Ishikawa (cell line): ENCODE data around the gene KLHL6.

Source experiments
- CEBPB ChIP-seq: IDR thresholded peaks from 2 replicates; pipeline ENCODE4 v1.6.1; 2012
- CREB1 ChIP-seq: IDR thresholded peaks from 2 replicates; pipeline ENCODE4 v1.6.1; 2012; ENCODE audit warnings: low read depth
- EGR1 ChIP-seq: IDR thresholded peaks from 2 replicates; pipeline ENCODE4 v1.6.1; 2012
- EP300 ChIP-seq: IDR thresholded peaks from 2 replicates; pipeline ENCODE4 v1.6.1; 2012; ENCODE audit warnings: borderline replicate concordance
- FOXM1 ChIP-seq: IDR thresholded peaks from 2 replicates; pipeline ENCODE4 v1.6.1; 2012; ENCODE audit warnings: low read depth, borderline replicate concordance
- NFIC ChIP-seq: IDR thresholded peaks from 2 replicates; pipeline ENCODE4 v1.6.1; 2012
- RAD21 ChIP-seq: IDR thresholded peaks from 2 replicates; pipeline ENCODE4 v1.6.1; 2012; ENCODE audit warnings: low read depth
- TAF1 ChIP-seq: IDR thresholded peaks from 2 replicates; pipeline ENCODE4 v1.6.1; 2012; ENCODE audit warnings: low read depth, mild to moderate bottlenecking
- TCF12 ChIP-seq: IDR thresholded peaks from 2 replicates; pipeline ENCODE4 v1.6.1; 2012; ENCODE audit warnings: low read depth
- TEAD4 ChIP-seq: IDR thresholded peaks from 2 replicates; pipeline ENCODE4 v1.6.1; 2012
- YY1 ChIP-seq: IDR thresholded peaks from 2 replicates; pipeline ENCODE4 v1.6.1; 2012; ENCODE audit warnings: low read depth
- ZBTB7A ChIP-seq: IDR thresholded peaks from 2 replicates; pipeline ENCODE4 v1.6.1; 2012; ENCODE audit warnings: low read depth
- TF ChIP-seq, protein P1 (sequence below): IDR thresholded peaks from 2 replicates; pipeline ENCODE4 v1.6.1; 2012
- TF ChIP-seq, protein P2 (sequence below): IDR thresholded peaks from 2 replicates; pipeline ENCODE4 v1.6.1; 2012
- TF ChIP-seq, protein P3 (sequence below): IDR thresholded peaks from 2 replicates; pipeline ENCODE4 v1.6.1; 2012; ENCODE audit warnings: low read depth, mild to moderate bottlenecking

KLHL6 gene

DNA sequence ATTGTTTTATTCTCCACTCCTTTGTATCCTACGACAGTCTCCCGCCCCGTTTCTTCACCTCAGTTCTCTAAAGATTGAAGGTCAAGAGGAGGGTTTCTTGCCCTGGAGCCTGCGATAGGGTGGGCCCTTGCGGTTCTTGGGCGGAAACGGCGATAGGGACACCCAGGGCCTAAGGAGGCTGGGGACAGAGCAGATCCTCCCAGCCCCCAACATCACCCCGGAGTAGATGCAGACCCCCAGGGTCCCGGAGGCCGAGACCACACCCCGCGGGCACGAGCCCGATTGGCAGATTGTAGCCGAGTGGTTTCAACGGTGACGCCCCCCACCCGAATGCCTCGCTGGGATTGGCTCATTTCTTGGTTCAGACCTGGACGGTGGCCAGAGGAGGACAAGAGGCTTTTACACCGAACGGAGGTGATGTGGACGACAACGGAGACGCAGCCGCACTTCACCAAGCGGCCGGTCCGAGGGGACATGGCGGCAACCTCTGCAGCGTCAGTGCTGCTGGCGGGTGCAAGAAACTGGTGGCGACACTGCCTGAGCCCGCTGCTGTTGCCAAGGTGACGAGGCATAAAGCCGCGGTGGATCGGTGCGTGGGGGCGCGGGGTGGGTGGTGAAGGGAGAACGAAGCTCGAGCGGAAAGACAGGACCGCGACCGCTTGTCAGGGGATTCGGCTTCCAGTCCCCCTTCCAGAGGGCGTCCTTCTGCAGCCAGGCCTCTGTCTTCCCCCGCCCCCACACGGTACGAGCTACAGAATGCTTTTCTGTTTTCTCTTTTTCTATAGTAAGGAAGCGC, 108.1 kb downstream of the KLHL6 start:
- peak; percentile 3; the same call in 1 of the 2 replicates for TF ChIP-seq RAD21
- TF ChIP-seq YY1, result peak; percentile 91
- TF ChIP-seq, protein P1, sequence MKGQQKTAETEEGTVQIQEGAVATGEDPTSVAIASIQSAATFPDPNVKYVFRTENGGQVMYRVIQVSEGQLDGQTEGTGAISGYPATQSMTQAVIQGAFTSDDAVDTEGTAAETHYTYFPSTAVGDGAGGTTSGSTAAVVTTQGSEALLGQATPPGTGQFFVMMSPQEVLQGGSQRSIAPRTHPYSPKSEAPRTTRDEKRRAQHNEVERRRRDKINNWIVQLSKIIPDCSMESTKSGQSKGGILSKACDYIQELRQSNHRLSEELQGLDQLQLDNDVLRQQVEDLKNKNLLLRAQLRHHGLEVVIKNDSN, result no peak; the same call in 1 of the 2 replicates
- TF ChIP-seq EGR1, result peak; percentile 54
- TF ChIP-seq, protein P2, sequence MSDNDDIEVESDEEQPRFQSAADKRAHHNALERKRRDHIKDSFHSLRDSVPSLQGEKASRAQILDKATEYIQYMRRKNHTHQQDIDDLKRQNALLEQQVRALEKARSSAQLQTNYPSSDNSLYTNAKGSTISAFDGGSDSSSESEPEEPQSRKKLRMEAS, result peak; percentile 66
- no peak; the same call in 1 of the 2 replicates for TF ChIP-seq CREB1
- TF ChIP-seq TCF12, result no peak; the same call in 1 of the 2 replicates
- peak; percentile 85 for TF ChIP-seq TAF1
- TF ChIP-seq FOXM1, result no peak
- TF ChIP-seq TEAD4, result 0 out of 2 replicates have a peak, but pooled peaks have one; percentile 4
- peak; percentile 100 for TF ChIP-seq ZBTB7A
- peak; percentile 78 for TF ChIP-seq NFIC
- TF ChIP-seq EP300, result no peak
- no peak for TF ChIP-seq CEBPB
- TF ChIP-seq, protein P3, sequence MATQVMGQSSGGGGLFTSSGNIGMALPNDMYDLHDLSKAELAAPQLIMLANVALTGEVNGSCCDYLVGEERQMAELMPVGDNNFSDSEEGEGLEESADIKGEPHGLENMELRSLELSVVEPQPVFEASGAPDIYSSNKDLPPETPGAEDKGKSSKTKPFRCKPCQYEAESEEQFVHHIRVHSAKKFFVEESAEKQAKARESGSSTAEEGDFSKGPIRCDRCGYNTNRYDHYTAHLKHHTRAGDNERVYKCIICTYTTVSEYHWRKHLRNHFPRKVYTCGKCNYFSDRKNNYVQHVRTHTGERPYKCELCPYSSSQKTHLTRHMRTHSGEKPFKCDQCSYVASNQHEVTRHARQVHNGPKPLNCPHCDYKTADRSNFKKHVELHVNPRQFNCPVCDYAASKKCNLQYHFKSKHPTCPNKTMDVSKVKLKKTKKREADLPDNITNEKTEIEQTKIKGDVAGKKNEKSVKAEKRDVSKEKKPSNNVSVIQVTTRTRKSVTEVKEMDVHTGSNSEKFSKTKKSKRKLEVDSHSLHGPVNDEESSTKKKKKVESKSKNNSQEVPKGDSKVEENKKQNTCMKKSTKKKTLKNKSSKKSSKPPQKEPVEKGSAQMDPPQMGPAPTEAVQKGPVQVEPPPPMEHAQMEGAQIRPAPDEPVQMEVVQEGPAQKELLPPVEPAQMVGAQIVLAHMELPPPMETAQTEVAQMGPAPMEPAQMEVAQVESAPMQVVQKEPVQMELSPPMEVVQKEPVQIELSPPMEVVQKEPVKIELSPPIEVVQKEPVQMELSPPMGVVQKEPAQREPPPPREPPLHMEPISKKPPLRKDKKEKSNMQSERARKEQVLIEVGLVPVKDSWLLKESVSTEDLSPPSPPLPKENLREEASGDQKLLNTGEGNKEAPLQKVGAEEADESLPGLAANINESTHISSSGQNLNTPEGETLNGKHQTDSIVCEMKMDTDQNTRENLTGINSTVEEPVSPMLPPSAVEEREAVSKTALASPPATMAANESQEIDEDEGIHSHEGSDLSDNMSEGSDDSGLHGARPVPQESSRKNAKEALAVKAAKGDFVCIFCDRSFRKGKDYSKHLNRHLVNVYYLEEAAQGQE, result no peak

DNA sequence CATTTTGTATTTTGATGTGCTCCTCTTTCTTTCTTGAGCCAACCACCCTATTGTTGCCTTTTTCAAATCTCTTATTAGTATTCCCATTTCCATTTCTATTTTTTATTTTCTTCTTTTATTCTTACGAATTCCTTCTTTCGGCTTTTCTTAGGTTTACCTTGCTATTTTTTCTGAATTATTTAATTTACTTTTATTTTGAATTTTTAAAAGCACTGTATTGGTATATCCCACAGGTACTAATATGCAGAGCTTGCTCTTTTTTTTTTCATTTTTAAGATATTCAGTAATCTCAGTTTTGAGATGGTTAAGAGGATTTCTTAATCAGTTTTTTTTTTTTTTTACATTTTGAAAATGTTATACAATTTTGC, 108.7 kb downstream of the KLHL6 start:
- TF ChIP-seq, protein P3, result no peak
- no peak for TF ChIP-seq NFIC
- no peak for TF ChIP-seq CREB1
- no peak for TF ChIP-seq TCF12
- no peak for TF ChIP-seq YY1
- TF ChIP-seq EGR1, result no peak
- no peak for TF ChIP-seq TEAD4
- TF ChIP-seq, protein P1, result no peak
- TF ChIP-seq ZBTB7A, result no peak
- no peak for TF ChIP-seq TAF1
- no peak for TF ChIP-seq RAD21
- TF ChIP-seq EP300, result no peak
- TF ChIP-seq, protein P2, result no peak
- no peak for TF ChIP-seq CEBPB
- TF ChIP-seq FOXM1, result no peak

DNA sequence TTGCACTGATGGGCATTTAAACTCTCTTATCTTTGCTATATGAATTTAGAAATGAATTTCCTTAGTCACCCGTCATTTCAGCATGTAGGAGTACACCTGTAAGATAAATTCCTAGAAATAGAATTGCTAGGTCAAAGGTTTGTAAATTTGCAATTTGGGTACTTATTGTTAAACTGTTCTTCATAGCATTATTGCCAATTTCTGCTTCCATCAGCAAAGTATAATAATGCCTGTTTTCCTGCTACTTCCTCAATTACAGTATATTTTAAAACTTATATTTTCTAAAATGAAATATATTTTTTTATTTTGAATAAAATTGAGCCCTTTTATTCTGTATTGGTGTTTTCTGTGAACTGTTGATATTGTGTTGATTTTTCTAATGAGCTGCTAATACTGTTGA, 110.8 kb downstream of the KLHL6 start:
- TF ChIP-seq TEAD4, result no peak
- no peak for TF ChIP-seq NFIC
- TF ChIP-seq ZBTB7A, result no peak
- no peak for TF ChIP-seq TCF12
- no peak for TF ChIP-seq TAF1
- TF ChIP-seq, protein P2, result no peak
- TF ChIP-seq EP300, result no peak

DNA sequence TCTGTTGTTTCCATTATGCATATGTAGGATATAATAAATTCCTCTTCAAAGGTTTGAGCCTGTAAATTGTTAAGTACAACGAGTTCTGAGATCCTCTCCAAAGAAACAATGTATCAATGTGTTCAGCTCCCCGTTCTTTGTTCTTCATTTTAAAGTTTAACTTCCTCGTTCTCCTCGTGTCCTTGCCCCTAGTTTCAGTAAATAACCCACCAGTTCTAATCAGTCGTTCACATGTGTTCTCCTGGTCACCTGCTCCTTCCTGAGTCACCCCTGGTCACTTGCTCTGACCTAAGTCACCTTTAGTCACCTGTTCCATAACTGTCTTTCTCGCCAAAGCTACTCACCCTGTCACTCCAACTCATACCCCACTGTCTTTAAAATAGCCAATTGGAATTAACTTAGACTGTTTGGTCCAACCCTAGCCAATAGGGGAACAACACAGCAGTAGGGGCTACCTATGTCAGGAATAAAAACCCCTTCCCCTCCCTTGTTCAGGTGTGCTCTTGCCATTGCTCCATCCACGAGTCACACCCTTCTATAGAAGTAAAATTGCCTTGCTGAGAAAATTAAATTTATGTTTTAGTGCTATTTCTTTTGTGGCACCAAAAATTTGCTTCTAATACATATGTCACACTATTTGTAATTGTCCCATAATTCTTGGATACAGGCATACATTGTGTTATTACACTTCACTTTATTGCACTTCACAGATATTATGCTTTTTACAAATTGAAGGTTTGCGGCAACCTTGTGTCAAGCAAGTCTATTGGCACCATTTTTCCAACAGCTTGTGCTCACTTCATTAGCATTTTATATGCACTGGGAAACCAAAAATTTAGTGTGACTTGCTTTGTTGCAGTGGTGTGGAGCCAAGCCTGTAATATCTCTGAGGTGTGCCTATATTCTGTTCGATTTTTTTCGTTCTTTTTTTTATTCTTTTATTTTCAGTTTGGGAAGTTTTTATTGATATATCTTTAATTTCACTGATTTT, 111.8 kb downstream of the KLHL6 start:
- TF ChIP-seq CEBPB, result no peak
- no peak for TF ChIP-seq TCF12
- TF ChIP-seq YY1, result no peak
- no peak for TF ChIP-seq ZBTB7A
- TF ChIP-seq, protein P1, result no peak
- TF ChIP-seq EP300, result no peak
- no peak for TF ChIP-seq FOXM1
- TF ChIP-seq, protein P2, result no peak
- TF ChIP-seq, protein P3, result no peak
- no peak for TF ChIP-seq CREB1
- TF ChIP-seq NFIC, result no peak
- no peak for TF ChIP-seq TEAD4
- no peak for TF ChIP-seq TAF1
- TF ChIP-seq EGR1, result no peak
- no peak for TF ChIP-seq RAD21
